ENCODE measurements around the gene MROH2A.

Gene MROH2A

DNA sequence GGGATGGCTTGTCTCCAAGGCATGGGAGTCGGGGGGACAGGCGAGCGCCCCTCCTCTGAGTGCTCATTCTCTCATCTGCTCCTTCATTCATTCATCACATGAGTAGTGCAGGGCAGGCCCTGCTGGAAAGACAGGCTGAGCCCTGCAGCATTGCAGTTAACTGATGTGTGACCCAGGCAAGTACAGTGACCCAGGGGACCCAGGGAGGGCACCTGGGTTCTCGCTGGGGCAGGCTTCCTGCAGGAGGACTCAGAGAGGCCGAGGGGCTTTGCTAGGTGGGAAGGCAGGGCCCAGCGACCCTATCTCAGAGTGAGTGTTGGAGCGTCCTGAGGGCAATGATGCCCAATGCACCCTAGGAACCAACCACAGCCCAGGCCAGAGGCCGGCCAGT, 45.6 kb downstream of the MROH2A start:
- no peak for DNase-seq (ENCODE audit: low read depth)
- TF ChIP-seq, protein P1, sequence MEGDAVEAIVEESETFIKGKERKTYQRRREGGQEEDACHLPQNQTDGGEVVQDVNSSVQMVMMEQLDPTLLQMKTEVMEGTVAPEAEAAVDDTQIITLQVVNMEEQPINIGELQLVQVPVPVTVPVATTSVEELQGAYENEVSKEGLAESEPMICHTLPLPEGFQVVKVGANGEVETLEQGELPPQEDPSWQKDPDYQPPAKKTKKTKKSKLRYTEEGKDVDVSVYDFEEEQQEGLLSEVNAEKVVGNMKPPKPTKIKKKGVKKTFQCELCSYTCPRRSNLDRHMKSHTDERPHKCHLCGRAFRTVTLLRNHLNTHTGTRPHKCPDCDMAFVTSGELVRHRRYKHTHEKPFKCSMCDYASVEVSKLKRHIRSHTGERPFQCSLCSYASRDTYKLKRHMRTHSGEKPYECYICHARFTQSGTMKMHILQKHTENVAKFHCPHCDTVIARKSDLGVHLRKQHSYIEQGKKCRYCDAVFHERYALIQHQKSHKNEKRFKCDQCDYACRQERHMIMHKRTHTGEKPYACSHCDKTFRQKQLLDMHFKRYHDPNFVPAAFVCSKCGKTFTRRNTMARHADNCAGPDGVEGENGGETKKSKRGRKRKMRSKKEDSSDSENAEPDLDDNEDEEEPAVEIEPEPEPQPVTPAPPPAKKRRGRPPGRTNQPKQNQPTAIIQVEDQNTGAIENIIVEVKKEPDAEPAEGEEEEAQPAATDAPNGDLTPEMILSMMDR (IDR thresholded peaks at IDR 0.05; ENCODE audit: insufficient read depth, low read depth, low read length, missing control alignments), result no peak
- H3K4me3 ChIP-seq (ENCODE audit: low read length), result no peak overlapping the region

DNA sequence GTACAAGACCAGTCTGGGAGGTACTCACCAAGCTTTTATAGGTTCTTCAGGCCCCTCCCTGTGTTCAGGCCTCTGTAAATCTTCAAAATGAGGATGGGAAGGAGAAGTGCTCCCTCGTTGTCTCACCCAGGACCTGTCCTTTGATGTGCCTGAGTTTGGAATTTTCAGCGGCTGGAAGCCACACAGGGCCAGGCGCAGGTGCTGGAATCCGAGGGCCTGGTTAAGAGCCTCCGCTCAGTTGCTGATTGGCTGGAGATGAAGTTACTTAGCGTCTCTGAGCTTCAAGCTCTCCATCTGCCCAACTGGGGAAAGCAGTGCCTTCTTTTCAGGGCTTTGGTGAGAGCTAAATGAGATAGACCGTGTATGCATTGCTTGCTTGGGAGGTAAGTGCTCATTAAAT, 46.2 kb downstream of the MROH2A start:
- H3K4me3 ChIP-seq (ENCODE audit: low read length), result no peak overlapping the region
- TF ChIP-seq, protein P1 (IDR thresholded peaks at IDR 0.05; ENCODE audit: insufficient read depth, low read depth, low read length, missing control alignments), result no peak
- DNase-seq (ENCODE audit: low read depth), result no peak

DNA sequence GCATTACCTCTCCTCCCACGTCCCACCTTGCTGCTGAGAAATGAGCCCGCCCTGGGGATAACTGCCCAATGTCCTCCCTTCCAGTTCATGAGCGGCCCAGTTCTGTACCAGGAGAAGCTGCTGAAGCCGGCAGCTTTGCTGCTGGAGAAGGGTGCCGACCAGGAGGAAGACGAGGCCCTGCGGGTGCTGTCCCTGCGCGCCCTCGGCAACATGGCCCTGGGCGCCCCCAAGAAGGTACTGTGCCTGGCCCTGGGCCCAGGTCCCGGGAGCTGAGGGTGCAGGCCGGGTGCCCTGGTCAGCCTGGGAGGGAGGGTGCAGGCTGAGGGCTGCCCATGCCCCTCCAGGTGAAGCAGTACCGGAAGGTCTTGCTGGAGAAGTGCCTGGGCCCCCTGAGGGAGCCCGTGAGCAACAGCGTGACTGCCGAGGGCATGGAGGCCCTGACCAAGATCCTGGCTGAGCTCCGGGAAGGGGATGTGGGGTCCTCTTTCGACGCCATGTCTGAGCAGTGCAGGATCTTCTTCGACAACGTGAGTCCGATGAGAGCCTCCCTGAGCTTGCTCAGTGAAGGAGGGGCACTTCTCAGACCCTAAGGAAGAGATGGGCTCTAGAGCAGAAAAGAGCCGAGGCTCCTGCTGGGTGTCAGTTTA, 50.5 kb downstream of the MROH2A start:
- TF ChIP-seq, protein P1 (IDR thresholded peaks at IDR 0.05; ENCODE audit: insufficient read depth, low read depth, low read length, missing control alignments), result no peak
- H3K4me3 ChIP-seq (ENCODE audit: low read length), result no peak overlapping the region
- no peak for DNase-seq (ENCODE audit: low read depth)

DNA sequence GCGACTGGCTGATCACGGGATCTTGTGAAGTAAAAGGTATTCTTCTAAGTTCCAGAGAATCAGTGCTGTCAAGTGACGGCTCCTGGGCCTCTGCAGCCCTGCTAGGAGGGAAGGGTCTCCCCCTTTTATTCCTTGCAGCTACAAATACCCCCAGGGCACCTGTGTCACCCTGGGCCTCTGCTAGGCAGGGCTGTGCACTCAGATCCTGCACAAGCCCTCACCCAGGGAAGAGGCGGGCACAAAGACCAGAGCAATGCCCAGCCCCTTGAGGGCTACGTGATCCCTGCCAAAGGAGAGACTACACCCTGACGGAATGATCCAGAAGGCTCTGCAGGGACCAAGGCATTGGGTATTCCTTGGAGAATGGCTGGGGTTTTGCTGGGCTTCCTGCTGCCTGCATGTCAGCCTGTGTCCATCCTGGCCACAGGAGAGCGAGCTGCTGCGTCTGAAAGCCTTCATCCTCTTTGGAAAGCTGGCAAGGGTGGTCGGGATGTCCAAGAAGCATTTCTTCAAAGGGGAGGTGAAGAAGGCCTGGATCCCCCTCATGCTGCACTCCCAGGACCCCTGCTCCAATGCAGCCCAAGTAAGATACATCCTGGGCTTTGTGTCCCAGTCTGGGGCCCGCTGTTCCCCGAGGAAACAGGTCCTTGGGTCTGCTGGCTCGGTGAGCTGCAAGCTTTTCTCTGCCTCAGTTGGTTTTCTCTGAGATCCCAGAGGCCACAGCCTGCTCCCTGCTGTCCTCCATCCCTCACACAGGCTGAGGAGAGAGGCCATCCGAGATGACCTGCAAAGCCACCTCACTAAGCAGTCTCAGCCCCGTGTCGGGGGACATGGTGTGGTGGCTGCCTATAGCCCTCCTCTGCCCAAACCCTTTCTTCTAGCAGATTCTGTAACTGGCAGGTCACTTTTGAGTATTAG, 51.3 kb downstream of the MROH2A start:
- TF ChIP-seq, protein P1 (IDR thresholded peaks at IDR 0.05; ENCODE audit: insufficient read depth, low read depth, low read length, missing control alignments), result no peak
- no peak overlapping the region for H3K4me3 ChIP-seq (ENCODE audit: low read length)
- no peak for DNase-seq (ENCODE audit: low read depth)

DNA sequence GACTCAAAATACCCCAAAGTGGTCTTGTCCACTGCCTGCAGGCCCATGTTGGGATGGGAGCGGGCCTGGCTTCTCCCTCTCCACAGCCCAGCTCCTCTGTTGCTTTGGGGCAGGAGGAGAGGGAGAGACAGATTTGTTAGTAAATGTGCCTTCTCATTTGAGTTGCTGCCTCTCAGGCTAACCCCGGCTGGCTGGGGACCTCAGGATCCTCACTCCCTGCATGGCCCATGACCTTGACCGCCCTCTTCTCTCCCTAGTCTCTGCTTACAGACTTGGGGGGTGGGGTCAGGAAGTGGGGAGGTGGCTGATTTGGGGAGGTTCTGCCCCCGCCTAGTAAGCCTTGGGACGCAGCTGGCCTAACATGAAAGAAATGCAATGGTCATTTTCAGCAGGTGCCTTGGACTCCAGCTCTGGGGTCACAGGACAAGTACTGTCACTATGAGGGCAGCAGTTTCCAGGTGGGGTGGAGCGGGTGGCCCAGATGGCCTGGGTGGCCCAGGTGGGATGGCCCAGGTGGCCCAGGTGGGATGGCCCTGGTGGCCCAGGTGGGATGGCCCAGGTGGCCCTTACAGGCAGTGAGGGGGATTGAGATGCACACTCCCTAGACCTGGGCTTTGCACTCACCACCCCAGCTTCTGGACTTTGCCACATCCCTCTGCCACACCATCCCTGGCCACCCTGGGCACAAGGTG, 52.1 kb downstream of the MROH2A start:
- TF ChIP-seq, protein P1 (IDR thresholded peaks at IDR 0.05; ENCODE audit: insufficient read depth, low read depth, low read length, missing control alignments), result no peak
- no peak for DNase-seq (ENCODE audit: low read depth)
- no peak overlapping the region for H3K4me3 ChIP-seq (ENCODE audit: low read length)

- TF ChIP-seq, protein P1 (IDR thresholded peaks at IDR 0.05; ENCODE audit: insufficient read depth, low read depth, low read length, missing control alignments), result no peak
- H3K4me3 ChIP-seq (ENCODE audit: low read length), result no peak overlapping the region
- peak; percentile 35 for DNase-seq (ENCODE audit: low read depth)
Observed at GRCh38 chr2:233831011-233831721, 53.0 kb downstream of the MROH2A start.
